ENCODE data around the gene PIK3C2G.
A peak's percentile ranks its signal among the peaks of the same experiment; 100 is the strongest.
"Not testable (repeated sequence)": the region's sequence is repeated elsewhere in the genome, so short reads cannot be mapped to it uniquely, and the experiment has no call there.

PIK3C2G gene

GRCh38 chr12:18261273-18261672, at the start of gene PIK3C2G:
TSS of gene PIK3C2G (plus strand) at chr12:18261518. CDS start at chr12:18282082, 20,564 bp downstream.
- DNase-seq (ENCODE audit: low spot score): no peak

DNA sequence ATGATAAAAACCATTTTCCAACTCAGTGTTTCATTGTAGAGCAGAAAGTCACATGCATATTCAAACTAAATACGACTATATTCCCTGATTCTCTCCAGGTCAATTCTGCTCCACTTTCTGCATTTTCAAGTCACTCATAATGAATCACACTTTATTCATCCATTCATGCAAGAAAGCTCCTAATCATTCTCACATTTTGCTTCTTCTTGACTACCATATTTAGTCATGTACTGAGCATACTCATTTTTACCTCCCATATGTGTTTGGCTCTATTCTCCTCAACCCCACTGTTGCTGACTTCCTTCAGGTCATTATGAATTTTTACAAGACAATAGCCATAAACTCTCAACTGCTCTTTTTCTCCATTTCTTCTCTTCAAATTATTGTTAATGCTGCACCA, 43.4 kb upstream of the PIK3C2G start:
- no peak for DNase-seq (ENCODE audit: low spot score)

- DNase-seq (ENCODE audit: low spot score): no peak
These were observed 39.6 kb upstream of the PIK3C2G start for GRCh38 chr12:18221726-18222125.

- DNase-seq (ENCODE audit: low spot score): no peak
These were observed 38.6 kb upstream of the PIK3C2G start for GRCh38 chr12:18222699-18223098.

- DNase-seq (ENCODE audit: low spot score): no peak
These were observed 36.6 kb upstream of the PIK3C2G start for GRCh38 chr12:18224745-18225144.

DNA sequence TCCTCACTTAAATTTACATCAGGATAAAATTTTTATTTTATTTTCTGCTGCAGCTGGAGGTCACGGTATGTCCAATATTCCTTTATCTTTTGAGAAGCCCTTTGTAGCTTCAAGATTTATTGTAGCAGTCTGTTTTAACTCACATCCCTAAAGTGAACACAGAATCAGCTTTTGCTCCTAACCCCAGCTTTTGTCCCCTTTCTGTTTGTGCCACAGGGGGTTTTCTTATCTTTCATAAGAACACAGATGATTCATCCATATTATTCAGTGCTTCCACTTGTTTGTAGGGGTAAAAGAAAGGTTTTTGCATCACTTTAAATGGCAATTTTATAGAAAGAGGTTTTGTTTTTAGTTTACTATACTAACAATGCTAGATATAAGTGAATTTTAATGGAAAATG, 21.8 kb upstream of the PIK3C2G start:
- DNase-seq (ENCODE audit: low spot score): no peak

DNA sequence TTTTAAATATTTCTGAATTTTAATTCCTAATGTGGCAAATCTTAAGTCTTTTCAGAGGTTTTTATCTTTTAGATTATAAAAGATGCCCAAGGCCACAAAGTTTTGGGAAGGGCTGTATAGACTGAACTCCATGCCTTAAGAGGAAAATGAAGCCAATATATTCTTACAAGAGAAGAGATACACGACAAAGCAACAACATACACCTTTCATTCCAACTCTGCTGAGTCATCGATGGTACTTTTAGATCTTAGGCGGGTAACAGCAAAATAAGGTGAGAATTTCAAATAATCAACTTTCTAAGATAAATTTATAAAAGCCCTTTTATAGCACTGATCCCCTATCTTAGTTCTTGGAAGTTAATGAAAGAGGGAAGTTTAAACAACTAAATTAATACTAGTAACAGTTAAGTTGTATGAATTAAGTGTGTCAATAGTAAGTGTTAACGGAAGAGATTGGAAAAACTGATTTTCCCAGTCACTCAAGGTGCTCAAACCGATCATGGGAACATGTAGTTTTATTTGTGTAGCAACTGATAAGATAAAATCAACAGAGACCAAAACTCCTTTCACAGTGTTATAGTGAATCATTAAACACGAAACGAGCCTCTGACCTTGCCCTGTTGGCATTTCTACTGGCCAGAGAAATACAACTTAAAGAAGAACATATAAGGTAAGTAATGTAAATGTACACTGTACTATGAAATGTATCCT, 18.8 kb upstream of the PIK3C2G start:
- DNase-seq (ENCODE audit: low spot score): peak; percentile 43

DNA sequence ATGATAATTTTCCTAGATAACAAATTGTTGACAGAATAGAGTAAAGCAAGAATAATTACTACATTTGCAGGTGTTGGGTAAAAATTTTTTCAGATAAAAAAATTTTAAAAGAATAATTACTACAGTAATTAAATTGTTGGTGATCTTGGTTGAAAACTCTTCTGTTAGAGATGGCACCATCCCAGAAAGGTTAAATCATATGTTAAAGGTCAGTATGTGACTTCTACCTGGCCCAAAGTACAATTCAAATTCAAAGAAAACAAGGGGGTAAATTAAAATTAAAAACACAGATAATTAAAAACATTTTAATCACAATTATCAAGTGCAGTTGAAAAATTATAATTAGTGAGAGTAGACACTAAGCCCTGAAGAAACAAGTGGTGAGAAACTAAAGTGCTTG, 18.1 kb upstream of the PIK3C2G start:
- no peak for DNase-seq (ENCODE audit: low spot score)

GRCh38 chr12:18246066-18246465, 15.3 kb upstream of the PIK3C2G start:
- DNase-seq (ENCODE audit: low spot score): no peak

GRCh38 chr12:18250313-18250916, 10.9 kb upstream of the PIK3C2G start:
- peak; percentile 32 for DNase-seq (ENCODE audit: low spot score)

DNA sequence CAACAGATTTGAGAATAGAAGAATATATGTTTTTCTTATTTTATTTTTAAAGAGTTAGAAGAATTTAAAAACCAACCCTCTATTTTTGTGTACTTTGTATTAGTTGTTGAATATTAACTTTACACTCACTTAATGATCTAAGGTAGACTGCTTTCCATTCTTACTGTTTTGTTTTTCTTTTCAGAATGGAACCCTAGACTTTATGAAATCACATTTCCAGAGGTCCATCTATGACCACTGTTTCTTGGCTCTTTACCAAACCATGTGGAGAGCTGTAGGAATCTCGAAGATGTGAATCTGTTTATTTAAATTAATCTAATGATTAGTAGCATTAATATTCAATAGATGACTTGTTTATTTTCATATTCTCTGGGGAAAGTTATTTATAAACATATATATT, 7.2 kb upstream of the PIK3C2G start:
- no peak for DNase-seq (ENCODE audit: low spot score)

- DNase-seq (ENCODE audit: low spot score): not testable (repeated sequence)
These were observed 6.3 kb upstream of the PIK3C2G start for GRCh38 chr12:18255004-18255403.

- no peak for DNase-seq (ENCODE audit: low spot score)
These were observed 4.1 kb upstream of the PIK3C2G start for GRCh38 chr12:18257251-18257650.

DNA sequence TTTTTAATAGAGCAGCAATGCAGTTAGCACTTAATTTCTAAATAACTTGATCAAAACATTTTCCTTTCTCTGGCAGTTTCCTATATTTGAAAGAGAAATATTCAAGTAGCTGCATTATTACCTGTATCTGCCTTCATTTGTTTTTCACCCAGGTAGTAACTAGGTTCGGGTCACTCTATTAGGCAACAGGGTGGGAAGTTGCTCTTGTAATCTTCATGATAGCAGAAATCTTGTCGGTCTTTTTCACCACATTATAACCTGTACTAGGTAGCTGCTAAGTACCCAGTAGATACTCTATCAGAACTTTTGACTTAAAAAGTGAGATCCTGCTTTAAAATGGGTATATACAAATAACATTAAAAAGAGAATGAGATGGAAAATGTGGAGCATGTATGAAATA, 2.4 kb upstream of the PIK3C2G start:
- DNase-seq (ENCODE audit: low spot score): no peak

DNA sequence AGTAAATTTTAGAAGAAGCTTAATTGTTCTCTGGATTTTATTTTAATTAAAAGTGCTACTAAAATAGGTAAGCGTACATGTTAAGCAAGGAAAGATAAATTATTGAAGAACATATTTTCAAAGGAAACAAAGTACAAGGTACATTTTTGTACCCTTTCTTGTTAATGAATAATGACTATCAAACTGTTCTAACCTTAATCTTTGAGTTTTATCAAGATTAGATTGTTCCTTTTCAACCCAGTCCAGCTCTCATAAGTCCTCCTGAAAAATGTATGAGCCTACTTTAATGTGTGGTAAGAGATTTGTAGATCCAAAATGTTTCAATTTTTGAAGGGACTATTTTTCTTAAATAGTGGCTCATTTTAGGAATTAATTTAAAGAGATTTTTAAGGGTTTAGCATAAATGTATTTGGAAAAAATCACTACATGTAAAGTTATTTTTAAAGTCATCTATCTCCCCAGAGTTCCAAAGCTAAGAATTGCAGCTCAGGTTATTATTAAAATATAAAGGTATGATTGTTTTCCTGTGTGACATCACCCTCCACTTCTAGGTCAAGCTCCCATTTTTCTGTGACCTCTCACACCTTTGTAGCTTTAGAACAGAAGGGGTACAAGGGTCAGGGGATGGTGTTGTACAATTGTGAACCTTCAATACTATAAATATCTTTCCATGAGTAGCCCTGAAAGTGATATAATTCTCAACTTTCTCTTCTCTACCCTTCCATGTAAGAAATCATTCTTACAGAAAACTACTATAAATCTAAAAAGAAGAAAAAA, 1.2 kb upstream of the PIK3C2G start:
- DNase-seq (ENCODE audit: low spot score): no peak

DNA sequence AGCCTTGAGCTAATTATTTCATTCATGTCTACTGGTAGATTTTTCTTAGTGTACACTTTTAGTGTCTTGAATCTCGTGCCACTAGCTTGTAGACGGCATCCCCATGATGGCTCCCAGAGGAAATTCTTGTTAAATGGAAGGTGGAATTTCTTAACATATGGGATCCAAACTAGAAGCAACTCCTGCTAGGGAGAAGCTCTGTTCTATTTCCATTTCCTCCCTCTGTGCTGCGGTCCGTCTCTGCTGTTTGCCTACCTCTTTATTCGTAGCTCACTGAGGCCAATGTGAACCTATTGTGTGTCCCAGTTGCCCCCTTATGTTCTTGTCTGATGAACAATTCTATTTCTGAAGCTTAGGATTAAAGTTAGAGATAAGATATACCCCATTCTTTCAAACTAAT, 588 bp downstream of the PIK3C2G start:
- DNase-seq (ENCODE audit: low spot score): no peak

- DNase-seq (ENCODE audit: low spot score): no peak
These were observed 1.2 kb downstream of the PIK3C2G start for GRCh38 chr12:18262514-18262913.

DNA sequence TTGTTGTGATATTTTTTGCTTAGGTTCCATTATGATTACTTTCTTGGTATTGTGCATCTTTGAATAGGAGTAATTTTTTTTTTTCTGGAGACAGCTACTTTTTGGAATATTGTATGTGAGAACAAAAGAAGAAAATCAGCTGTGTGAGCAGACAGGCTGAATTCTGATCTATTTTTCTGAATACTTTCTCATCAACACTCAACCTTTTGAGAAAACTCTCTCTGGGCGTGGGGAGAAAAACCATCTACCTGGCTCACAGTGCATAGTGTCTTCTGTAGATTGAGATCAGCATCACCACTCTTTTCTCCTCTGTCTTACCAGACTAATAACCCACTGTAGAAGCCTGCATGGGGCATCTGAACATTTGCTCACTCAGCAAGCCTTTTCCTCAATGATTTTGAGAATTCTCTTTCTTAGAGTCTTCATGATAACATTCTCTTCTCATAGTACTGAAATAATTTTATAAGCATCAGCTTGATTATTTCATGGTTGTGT, 3.3 kb downstream of the PIK3C2G start:
- no peak for DNase-seq (ENCODE audit: low spot score)

- no peak for DNase-seq (ENCODE audit: low spot score)
These were observed 6.2 kb downstream of the PIK3C2G start for GRCh38 chr12:18267427-18268099.

DNA sequence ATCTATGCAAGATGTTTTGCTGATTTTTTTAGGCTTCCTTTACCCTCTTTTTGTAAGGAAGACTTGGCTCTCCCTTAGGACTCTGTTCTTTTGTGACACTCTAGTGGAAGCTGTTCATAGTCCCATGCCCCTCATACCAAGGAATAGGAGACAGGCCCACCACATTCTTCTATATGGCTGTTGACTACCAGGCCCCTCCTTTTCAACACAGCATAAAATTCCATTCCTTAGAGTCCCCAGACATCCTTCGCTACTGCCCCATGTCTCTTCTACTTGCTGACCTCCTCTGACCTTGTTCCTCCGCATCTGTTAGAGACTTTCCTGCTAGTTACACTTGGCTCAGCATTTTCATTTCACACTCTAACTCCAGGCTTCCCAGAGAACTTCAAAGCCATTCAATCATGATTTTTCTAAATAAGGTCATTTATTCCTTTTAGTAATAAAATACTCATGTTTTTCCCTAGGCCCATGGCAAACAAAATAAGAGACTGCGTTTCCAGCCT, 9.7 kb downstream of the PIK3C2G start:
- DNase-seq (ENCODE audit: low spot score): no peak

- DNase-seq (ENCODE audit: low spot score): no peak
These were observed 14.7 kb downstream of the PIK3C2G start for GRCh38 chr12:18275981-18276380.

- DNase-seq (ENCODE audit: low spot score): no peak
These were observed 15.9 kb downstream of the PIK3C2G start for GRCh38 chr12:18277196-18277595.

Measured in HuH-7 (cell line).